IPS-11a (cell line): ENCODE measurements around the gene GGT1.
"Not testable (repeated sequence)": the region's sequence is repeated elsewhere in the genome, so short reads cannot be mapped to it uniquely, and the experiment has no call there.

ENCODE experiments used
- H3K4me3 ChIP-seq: one replicate; pipeline ENCODE4 v1.5.1; 2013; ENCODE audit warnings: low read depth, low read length, control low read depth

GGT1 gene

DNA sequence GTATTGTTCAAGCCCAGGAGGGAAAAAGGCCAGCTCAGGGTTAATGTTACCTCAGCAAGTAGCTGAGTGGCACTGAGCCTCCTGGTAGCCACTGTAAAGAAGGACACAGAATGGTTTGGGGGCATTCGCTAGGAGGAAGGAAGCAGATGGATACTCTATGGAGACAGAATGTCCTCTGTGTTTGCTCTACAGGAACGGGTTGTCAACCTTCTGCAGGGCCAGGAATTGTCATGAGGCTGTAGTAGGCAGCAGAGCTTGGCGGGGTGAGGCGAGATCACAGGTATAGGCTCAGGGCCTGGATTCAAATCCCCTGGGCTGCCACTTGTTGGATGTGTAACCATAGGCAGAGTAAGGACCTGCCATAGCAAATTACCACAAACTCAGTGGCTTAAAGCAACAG lies 7.1 kb upstream of the GGT1 start:
- no peak overlapping the region for H3K4me3 ChIP-seq

DNA sequence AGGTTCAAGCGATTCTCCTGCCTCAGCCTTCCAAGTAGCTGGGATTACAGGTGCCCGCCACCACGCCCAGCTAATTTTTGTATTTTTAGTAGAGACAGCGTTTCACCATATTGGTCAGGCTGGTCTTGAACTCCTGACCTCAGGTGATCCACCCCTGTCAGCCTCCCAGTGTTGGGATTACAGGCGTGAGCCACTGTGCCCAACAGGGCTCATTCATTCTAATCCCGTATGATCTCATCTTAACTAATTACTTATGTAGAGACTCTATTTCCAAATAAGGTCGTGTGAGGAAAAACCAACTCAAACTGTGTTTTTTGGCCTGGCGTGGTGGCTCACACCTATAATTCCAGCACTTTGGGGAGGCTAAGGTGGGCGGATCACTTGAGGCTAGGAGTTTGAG lies 5.9 kb upstream of the GGT1 start:
- H3K4me3 ChIP-seq = not testable (repeated sequence)

DNA sequence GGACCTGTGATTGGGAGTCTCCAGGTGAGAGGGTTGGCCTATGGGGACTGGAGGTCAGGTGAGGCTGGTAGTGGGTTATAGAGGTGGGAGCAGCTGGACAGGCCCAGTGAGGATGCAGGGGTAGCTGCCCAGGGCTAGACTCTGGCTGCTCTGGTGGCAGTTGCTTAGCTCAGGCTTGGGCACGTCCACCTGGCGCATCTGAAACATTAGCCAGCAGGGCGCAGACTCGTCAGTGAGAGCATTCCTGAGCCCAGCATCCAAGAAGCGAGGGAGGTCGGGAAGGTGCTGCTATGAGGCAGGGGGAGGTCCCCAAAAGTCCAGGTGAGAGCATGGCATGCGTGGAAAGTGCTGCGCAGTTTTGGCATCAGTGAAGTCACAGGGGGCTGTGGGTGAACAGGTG lies 3.5 kb upstream of the GGT1 start:
- no peak overlapping the region for H3K4me3 ChIP-seq

DNA sequence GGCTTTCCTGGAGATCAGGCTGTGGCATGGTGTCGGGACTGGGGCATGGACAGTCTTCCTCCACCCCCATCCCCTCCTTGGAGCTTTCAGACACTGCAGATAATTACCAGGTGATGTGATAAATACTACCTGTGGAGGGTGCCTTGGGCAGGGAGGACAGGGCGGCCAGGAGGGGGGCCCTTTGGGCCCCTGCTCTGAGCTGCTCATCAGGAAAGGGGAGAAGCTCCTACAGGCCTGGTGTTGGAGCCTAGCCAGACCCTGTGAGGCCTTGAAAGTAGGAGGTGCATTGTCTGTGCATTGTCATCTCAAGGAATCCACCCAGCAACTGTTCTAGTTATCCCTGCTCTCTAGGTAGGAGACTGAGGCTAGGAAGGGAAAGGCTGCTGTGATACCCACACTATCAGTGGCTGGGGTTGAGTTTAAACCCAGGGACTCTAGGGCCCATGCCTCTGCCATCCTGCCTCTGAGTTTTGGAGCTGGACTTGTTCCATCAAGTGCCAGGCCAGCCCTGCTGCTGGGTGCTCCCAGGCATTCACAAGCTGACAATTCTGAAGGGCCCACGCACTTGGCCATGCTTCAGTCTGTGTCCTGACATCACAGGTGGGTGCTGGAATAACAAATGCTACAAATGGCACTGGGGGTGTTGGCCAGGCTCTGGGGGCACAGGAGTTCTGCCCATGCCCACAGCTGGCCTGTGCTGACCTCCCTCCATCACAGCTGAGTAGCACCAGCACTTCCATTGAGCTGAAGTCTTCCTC lies 2.9 kb upstream of the GGT1 start:
- not testable (repeated sequence) for H3K4me3 ChIP-seq

DNA sequence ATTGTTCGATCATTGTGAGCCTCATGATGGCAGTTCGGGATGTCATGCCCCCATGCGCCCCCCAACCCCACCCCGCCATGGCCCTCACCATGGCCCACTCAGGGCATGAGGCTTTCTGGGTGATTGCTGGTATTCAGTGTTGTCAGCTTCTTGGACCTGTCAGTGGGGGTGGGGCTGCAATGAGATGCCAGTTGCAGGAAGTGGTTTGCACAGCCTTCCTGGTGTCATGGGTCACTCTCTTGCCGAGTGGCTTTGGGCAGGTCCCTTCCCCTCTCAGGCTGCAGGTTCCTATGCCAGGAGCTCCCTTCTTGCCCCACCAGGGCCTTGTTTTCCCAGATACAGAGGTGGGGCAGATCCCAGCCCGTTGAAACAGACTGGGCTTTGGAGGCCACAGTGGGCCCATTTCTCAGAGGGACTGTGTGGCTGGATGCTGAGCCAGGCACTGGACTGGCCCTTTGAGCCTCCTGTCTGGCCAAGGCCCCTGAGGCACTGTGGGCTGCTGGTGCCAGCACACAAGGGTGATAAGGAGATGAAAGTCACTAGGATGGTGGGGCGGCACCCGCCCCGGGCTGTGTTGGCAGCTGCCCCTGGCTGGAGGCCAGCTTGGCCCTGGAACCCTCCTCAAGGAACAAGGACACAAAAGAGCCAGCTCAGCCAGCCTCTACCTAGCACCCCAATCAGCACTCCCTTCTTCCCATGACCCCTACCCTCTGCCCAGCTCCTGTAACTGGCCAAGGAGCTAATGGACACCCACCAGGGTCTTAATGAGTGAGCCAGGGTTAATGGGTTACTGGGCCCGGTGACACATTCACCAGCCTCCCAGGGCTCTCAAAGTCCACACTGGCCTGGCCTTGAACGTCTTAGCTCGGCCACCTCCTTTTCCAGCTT lies 1.5 kb upstream of the GGT1 start:
- H3K4me3 ChIP-seq = no peak overlapping the region

DNA sequence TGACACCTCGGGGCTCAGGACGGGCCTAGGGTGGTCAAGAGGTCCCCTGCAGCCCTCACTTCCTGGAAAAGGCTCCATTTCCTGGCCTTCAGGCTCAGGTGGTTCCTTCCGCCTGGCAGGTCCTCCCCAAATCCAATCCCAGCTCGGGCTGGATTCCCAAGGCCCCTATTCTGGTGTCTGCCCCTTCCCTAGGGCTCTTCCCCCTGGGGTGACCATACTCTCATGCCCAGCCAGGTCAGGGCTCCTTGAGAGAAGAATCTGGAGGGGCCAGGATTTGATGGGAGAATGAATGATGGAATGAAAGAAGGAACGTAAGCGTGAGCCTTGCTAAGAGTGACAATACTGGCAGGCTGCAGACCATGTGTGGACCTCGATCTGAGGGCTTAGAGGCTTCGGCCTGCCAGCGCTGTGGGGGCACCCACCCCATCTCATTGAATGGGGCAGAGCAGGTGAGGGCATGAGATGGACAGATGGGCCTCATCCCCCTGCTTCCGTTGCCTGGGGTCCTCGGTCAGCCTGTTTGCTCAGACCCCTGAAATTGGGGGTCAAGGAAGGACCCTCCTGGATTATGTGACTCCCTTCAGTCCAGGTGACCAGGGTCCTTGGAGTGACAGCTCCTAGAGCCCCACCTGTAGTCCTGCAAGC lies 766 bp upstream of the GGT1 start:
- not testable (repeated sequence) for H3K4me3 ChIP-seq

DNA sequence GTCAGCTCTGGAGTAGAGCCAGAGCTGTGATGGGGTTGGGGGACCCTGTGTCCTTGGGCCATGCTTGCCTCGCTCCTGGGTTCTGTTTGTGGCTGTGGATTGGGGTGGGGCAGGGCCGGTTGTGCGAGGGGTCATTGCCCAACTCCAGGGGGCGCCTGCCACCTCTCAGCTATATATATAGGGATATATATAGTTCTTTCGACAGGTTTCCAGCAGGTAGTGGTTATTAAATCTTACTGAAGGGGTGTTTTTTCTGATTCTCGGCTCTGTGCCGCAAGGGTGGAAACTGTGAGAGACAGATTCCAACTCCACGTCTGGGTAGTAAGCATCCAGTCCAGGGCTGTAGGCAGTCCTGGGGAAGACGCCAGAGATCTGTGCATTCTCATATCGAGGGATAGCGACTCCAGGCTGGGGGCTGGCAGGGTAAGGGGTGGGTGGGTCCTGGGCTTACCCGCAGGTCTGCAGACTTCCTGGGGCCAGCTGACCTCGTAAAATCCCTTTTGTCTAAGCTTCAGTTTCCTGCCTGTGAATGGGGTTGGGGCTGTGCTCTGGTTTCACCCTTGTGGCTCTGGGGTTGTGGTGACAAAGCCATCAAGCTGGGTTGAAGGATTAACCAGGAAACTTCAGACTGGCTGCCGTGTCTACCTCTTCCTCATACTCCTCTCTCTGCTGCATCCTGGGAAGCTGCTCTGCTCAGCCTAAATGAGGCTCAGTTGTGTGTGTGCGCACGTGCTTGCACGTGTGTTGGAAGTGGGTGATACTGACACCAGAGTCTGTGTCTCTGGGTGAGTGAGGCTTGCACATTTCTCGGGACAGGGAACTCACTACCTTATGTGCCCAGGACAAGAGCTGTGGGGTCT lies 1.0 kb downstream of the GGT1 start:
- H3K4me3 ChIP-seq = not testable (repeated sequence)

DNA sequence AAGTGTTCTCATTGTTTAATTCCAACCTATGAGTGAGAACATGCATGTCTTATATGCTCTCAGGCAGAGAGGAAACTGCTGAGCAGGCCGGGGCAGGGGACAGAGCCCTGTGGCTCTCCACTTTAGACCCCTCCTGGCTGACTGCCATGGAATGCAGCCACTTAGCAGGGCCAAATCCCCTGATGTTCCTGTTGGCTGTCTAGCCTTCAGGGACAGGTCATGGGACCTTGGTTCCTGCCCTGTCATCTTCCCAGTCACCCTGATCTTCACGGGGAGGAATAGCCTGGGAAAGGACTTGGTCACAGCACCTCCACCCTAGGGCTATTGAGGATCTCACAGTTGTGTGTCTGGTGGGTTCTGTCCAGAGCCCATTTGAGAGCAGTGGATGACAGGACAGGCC lies 3.3 kb downstream of the GGT1 start:
- not testable (repeated sequence) for H3K4me3 ChIP-seq

DNA sequence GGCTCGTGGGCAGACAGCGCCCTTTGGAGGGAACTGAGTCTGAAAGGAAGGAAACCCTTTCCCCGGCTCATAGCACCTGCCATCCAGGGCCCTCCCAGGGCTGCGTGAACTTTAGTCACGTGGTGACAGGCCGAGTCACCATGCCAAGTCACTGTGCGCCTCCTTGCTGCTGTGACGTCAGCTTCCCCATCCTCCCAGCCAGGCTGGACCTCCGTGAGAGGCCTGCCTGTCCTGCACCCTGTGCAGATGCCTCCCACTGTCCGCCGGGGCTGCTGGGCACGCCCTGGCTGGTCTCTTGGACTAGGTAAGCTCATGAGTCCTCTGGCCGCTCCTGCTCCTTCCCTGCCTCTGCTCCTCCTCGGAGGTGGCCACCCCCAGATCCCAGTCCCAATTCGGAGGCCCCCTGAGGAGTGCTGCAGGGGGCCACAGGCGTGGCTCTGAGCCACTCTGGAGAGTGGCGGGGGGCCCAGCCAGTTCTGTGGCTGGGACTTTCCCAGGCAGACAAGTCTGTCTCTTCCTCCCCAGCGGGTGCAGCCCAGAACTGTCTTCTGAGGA lies 4.5 kb downstream of the GGT1 start:
- H3K4me3 ChIP-seq = not testable (repeated sequence)

DNA sequence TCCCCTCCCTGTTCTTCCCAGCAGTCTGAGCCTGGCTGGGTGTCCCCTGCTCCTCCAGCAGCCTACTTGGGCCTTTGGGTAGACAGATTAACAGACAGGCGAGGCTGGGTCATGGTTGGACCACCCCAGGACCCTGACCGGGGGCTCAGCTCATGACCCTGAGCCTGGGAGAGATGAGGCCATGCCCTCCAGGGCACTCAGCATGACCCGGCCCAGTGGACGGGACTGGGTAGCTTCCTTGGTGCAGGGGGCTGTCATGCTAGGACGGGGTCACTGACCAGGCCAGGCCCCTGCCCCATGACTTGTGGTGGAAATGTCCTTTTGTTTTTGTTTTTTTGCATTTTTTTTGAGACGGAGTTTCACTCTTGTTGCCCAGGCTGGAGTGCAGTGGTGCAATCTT lies 5.3 kb downstream of the GGT1 start:
- not testable (repeated sequence) for H3K4me3 ChIP-seq

DNA sequence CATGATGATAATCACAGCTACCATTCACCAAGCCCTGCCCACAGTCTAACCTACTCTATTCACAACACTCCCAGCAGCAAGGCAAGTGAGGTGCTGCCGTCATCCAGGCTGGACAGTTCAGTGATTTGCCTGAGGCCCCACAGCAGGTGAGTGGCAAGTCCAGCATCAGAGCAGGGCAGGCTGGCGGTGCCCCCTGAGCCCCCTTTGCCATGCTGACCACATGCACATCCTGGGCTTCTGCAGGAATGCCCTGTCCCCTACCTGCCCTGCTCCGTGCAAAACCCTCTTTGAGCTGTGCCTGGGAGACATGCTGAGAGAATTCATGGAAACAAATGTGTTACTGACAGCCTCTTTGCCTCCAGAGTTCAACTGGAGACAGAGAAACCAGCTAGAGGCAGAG lies 6.9 kb downstream of the GGT1 start:
- H3K4me3 ChIP-seq = not testable (repeated sequence)

DNA sequence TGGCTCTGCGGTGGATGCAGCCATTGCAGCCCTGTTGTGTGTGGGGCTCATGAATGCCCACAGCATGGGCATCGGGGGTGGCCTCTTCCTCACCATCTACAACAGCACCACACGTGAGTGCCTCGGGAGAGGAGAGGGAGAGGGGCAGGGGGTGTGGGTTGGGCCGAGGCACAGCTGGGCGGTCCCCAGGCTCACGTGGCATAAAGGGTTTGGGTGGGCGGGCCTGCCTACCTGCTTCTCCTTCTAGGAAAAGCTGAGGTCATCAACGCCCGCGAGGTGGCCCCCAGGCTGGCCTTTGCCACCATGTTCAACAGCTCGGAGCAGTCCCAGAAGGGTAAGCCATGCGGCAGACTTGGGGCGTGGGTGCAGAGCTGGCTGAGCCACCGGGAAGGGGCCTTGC lies 11.8 kb downstream of the GGT1 start:
- not testable (repeated sequence) for H3K4me3 ChIP-seq

DNA sequence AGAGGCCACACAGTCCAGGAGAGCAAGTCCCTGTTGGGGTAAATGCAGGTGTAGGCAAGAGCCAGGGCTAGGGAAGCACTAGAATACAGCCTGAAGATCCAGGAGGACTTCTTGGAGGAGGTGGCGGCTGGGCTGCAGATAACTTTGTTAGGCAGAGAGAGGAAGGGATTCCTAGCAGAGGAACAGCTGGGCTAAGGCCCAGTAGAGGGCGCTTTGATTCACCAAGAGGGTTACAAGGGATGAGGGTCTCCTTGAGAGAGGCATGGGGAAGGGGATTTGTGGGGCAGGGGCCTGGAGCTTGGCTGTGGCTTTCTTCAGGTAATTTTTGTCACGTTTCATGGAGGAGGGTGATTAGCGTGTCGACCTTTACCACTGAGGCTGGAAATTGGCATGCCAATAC lies 18.3 kb downstream of the GGT1 start:
- H3K4me3 ChIP-seq = not testable (repeated sequence)

DNA sequence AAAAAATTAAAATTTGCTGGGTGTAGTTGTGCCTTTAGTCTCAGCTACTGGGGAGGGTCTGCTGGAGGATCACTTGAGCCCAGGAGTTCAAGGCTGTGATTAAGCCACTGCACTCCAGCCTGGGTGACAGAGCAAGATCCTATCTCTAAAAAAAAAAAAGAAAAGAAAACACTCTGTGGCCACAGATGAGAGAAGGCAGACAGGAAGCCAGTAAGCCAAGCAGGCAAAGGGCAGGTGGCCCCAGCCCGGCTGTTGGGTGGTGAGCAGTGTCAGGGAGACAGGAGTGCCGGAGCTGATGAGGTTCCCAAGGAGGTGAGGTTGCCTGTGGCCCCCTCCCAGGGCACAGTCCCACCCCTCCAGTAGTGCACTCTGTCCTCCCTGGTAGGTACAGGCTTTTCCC lies 19.6 kb downstream of the GGT1 start:
- H3K4me3 ChIP-seq = not testable (repeated sequence)

DNA sequence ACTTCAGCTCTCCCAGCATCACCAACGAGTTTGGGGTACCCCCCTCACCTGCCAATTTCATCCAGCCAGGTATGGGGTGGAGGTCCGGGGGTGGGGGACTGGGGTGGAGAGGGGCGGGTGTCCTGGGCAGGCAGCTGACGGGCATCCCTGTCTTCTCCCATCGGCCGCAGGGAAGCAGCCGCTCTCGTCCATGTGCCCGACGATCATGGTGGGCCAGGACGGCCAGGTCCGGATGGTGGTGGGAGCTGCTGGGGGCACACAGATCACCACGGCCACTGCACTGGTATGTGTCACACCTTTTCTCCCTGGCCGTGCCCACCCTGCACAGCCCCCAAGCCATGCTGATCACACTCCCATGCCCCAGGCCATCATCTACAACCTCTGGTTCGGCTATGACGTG lies 24.9 kb downstream of the GGT1 start:
- H3K4me3 ChIP-seq = not testable (repeated sequence)

DNA sequence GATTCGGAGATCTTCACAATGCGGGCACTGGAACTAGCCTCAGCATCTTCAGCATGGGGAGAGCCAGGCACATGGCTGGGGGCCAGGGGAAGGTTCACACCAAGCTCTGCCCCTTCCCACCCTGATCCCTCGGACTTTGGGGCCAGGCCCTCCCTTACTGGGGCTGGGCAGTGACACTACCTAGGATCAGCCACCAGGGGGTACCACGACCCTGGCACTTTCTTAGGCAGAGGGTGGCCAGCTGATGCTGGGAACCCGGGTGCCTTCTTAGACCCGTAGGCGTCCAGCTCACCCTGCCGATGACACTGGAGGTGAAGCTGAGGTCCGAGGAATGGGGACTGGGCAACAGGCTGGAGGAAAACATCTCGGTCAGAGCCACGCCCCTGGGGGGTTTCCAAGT lies 26.1 kb downstream of the GGT1 start:
- not testable (repeated sequence) for H3K4me3 ChIP-seq

DNA sequence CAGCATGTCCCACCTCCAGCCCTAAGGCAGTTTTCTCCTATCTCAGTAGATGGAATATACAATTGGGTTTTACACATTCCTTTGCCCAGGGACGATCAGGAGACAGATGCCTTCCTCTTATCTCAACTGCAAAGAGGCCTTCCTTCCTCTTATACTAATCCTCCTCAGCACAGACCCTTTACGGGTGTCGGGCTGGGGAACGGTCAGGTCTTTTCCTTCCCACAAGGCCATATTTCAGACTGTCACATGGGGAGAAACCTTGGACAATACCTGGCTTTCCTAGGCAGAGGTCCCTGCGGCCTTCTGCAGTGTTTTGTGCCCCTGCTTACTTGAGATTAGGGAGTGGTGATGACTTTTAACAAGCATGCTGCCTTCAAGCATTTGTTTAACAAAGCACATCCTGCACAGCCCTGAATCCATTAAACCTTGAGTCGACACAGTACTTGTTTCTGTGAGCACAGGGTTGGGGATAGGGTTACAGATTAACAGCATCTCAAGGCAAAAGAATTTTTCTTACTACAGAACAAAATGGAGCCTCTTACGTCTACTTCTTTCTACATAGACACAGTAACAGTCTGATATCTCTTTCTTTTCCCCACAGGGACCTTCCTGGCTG lies 27.9 kb downstream of the GGT1 start:
- not testable (repeated sequence) for H3K4me3 ChIP-seq

DNA sequence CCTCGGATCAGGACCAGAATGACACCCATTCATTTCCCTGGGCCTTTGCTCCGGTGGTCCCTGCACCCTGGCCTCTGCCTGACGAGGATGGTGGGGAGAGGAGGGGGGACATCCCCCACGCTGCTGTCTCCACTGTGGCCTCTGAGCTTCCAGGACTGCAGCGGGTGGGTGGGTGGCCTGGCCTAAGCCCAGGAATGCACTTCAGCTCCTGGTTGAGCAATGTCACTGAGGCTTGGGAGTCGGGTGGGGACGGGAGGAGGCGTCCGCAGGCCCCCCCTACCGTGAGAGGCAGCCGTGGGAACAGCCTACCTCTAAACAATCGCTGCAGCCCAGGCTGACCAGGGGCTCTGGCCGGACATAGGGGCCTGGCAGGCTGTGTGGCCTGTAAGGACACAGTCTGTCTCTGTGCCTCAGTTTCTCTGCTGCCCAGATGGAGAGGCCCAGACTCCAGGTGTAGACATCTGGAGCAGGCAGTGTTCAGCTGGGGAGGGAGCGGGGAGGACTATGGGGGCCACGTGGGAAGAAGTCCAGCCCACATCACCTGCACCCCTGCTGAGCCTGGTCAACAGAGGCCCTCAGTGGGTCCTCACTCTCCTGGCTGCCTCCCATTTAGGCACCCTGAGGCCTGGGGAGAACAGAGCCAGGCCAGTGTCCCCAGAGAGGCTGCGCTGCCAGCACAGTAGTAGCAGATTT lies 28.6 kb downstream of the GGT1 start:
- H3K4me3 ChIP-seq = not testable (repeated sequence)

DNA sequence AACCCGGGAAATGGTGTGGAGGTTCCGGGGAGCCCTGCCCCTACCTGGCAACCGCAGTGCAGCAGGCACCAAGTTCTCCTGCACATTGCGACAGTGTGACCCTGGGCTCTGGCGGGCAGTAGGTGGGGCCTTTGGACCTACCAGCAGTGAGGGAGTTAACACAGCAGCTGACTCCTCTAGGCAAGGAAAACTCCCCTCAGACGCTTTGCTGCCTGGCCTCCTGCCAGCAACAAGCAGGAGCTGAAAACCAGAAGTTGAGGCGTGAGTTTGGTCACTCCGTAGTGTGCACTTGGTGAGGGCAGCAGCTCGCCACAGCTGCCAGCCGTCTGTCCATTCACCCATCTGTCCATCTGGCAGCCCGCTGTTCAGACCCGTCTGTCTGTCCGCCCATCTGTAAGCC lies 29.6 kb downstream of the GGT1 start:
- H3K4me3 ChIP-seq = not testable (repeated sequence)
